ENCODE measurements around the gene KCNG2. TPM values are rescaled to one million over a fixed set of nuclear protein-coding genes. Genes with fewer than 3 reads are reported as not detected.

Gene KCNG2
- total and polyA plus RNA-seq, 4 donors, result 0.23 to 1.1 TPM; not detected in 2

DNA sequence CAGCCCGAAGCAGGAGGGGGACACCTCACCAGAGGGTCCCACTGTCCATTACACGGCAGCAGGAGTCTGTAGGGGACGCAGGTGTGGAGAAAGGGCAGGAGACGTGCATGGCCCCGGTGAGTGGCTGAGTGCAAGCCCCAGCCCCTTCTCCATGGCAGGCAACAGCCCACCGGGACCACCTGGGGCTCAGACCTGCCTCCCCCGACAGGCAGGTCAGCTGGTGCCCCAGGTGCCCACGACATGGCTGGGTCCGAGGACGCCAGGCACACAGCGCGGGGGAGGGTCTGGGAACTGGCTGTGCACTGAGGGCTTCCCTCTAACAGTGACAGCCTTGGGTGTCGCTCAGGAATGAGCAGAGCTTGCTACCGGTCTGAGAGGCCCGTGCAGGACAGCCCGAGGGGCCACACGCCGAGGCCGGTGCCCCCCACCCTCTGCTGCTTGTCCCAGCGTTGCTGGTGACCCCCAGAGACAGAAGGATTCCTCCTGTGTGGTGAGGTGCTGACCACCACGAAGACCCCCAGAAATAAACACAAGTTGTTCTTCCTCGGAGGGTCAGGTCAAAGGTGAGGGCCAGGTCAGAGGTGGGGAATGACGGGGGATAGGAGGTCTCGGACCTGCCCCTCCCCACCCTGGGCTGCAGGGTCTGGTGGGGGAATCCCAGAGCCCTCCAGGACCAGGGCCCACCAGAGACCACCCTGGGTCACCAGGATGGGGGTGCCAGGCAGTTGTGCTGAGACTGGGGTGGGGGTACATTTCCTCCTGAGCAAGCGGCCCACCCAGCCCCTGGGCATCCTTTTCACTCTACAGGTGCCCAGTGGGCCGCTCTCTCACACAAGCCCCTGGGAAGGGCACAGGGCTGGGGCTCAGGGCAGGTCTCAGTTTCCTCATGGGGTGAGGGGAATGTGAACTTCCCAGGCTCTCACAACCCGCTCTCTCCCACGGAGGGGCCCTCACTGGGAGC lies 103.2 kb downstream of the KCNG2 start:
- no peak overlapping the region for H3K27ac ChIP-seq (ENCODE audit: low read depth in 1 of 2, low read length in 2 of 2)
- no peak overlapping the region for H3K4me3 ChIP-seq (ENCODE audit: low read length in 2 of 2)
- DNase-seq, result peak in 1 of 2 donors; percentile 46
- no peaks in the 10 kb centered on the region for H3K27me3 ChIP-seq (ENCODE audit: control insufficient read depth in 1 of 2, insufficient read depth in 2 of 2, low read length in 1 of 2)
- no peaks in the 10 kb centered on the region for H3K4me1 ChIP-seq (ENCODE audit: control insufficient read depth in 1 of 2, insufficient read depth in 2 of 2, low read length in 2 of 2)
- H3K9me3 ChIP-seq (ENCODE audit: control insufficient read depth, low read length), result peaks cover 3% of the 10 kb centered on the region
- WGBS, 2 donors, result 90 to 93% methylated on average over 24 to 28 of the region's 28 CpGs
- intact Hi-C loops (cut with DNase I), result no loop called here
- no peak for ATAC-seq (ENCODE audit: low FRiP score)
- H3K36me3 ChIP-seq (ENCODE audit: control insufficient read depth in 1 of 2, insufficient read depth in 2 of 2, low read length in 1 of 2), result no peaks in the 10 kb centered on the region

DNA sequence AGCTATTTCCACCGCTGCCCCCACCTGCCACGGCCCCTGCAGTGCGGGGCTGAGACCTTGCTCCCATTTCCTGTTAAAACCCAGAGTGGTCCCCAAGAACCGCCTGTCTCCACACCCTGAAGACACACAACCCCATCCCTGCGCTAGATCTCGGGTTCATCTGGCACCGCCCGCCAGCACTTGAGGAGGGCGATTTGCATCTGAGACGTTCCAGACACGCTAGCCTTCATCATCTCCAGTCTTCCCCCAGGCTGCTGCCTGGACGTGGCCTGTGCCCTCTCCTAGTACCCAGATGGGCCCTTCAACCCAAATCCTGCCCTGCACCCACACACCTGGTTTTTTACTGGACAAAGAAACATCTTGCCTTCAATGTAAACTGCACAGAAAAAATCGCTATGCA lies 103.9 kb downstream of the KCNG2 start:
- DNase-seq (no peak), ATAC-seq (ENCODE audit: low FRiP score) (no peak)
- WGBS, 2 donors, result 96% methylated on average over 13 of the region's 13 CpGs
- H3K36me3 ChIP-seq (ENCODE audit: control insufficient read depth in 1 of 2, insufficient read depth in 2 of 2, low read length in 1 of 2), result no peaks in the 10 kb centered on the region
- no peak overlapping the region for H3K4me3 ChIP-seq (ENCODE audit: low read length in 2 of 2)
- intact Hi-C loops (cut with DNase I), result no loop called here
- H3K27ac ChIP-seq (ENCODE audit: low read depth in 1 of 2, low read length in 2 of 2), result no peak overlapping the region
- no peaks in the 10 kb centered on the region for H3K27me3 ChIP-seq (ENCODE audit: control insufficient read depth in 1 of 2, insufficient read depth in 2 of 2, low read length in 1 of 2)
- no peaks in the 10 kb centered on the region for H3K4me1 ChIP-seq (ENCODE audit: control insufficient read depth in 1 of 2, insufficient read depth in 2 of 2, low read length in 2 of 2)
- H3K9me3 ChIP-seq (ENCODE audit: control insufficient read depth, low read length), result peaks cover 3% of the 10 kb centered on the region

- H3K27ac ChIP-seq (ENCODE audit: low read depth in 1 of 2, low read length in 2 of 2), result no peak overlapping the region
- H3K4me3 ChIP-seq (ENCODE audit: low read length in 2 of 2), result no peak overlapping the region
- no peaks in the 10 kb centered on the region for H3K4me1 ChIP-seq (ENCODE audit: control insufficient read depth in 1 of 2, insufficient read depth in 2 of 2, low read length in 2 of 2)
- 91 to 94% methylated on average over 8 of the region's 8 CpGs for WGBS, 2 donors
- DNase-seq (no peak), ATAC-seq (ENCODE audit: low FRiP score) (no peak)
- H3K9me3 ChIP-seq (ENCODE audit: control insufficient read depth, low read length), result peaks cover 3% of the 10 kb centered on the region
- no peaks in the 10 kb centered on the region for H3K36me3 ChIP-seq (ENCODE audit: control insufficient read depth in 1 of 2, insufficient read depth in 2 of 2, low read length in 1 of 2)
- intact Hi-C loops (cut with DNase I), result no loop called here
- no peaks in the 10 kb centered on the region for H3K27me3 ChIP-seq (ENCODE audit: control insufficient read depth in 1 of 2, insufficient read depth in 2 of 2, low read length in 1 of 2)
These were observed 104.3 kb downstream of the KCNG2 start for GRCh38 chr18:79902075-79902474.

DNA sequence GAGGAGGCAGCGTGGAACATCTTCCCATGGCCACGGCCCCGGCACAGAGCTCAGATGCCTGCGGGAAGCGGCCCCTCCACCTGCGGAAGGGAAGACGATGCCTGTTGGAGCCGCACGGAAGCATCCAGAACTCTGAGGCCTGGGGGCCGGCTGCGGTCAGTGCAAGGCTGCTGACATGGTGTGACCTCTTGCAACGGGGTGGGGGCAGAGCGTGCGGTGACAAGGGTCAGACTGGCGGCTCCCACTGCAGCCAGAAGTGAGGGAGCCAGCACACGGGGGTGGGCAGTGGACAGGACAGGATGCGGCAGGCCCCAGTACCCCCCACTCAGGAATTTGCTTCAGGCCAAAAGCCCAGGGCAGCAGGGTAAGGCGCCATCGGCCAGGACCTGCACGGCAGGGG lies 104.9 kb downstream of the KCNG2 start:
- H3K4me1 ChIP-seq (ENCODE audit: control insufficient read depth in 1 of 2, insufficient read depth in 2 of 2, low read length in 2 of 2), result no peaks in the 10 kb centered on the region
- H3K27me3 ChIP-seq (ENCODE audit: control insufficient read depth in 1 of 2, insufficient read depth in 2 of 2, low read length in 1 of 2), result no peaks in the 10 kb centered on the region
- ATAC-seq (ENCODE audit: low FRiP score) (no peak), DNase-seq (peak in 1 of 2 donors; percentile 75)
- H3K4me3 ChIP-seq (ENCODE audit: low read length in 2 of 2), result no peak overlapping the region
- 94 to 97% methylated on average over 20 of the region's 20 CpGs for WGBS, 2 donors
- H3K36me3 ChIP-seq (ENCODE audit: control insufficient read depth in 1 of 2, insufficient read depth in 2 of 2, low read length in 1 of 2), result no peaks in the 10 kb centered on the region
- peaks cover 3% of the 10 kb centered on the region for H3K9me3 ChIP-seq (ENCODE audit: control insufficient read depth, low read length)
- intact Hi-C loops (cut with DNase I), result no loop called here
- H3K27ac ChIP-seq (ENCODE audit: low read depth in 1 of 2, low read length in 2 of 2), result no peak overlapping the region

DNA sequence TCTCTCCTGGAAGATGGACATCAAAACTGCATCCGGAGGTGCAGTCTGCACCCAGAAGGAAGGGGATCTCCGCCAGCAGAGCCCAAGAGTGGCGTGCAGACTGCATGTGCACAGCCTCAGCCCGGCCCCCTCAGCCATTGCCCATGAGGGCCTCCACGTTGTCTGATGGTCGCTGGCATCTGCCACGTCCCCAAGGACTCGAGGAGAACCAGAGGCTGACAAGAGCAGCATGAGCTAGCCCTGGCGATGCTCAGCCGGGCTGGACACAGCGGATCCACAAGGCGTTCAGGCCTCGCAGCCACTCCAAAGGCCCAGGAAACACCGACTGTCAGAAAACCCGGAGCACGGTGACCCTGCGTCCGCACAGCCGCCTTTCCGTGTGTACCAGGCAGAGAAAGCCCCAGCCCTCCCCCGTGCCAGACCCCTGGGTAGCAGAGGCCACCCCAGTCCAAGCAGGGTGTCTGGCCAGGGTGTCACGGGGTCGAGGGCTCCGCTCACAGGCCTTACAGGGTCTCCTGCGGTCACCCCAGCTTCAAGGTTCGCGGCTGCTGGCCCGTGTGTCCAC lies 105.4 kb downstream of the KCNG2 start:
- DNase-seq, result peak in 1 of 2 donors; percentile 75
- Histone ChIP-seq H3K4me3 (ENCODE audit: low read length in 2 of 2) (no peak overlapping the region), H3K27ac (ENCODE audit: low read depth in 1 of 2, low read length in 2 of 2) (no peak overlapping the region), H3K4me1 (ENCODE audit: control insufficient read depth in 1 of 2, insufficient read depth in 2 of 2, low read length in 2 of 2) (no peaks in the 10 kb centered on the region), H3K36me3 (ENCODE audit: control insufficient read depth in 1 of 2, insufficient read depth in 2 of 2, low read length in 1 of 2) (no peaks in the 10 kb centered on the region), H3K27me3 (ENCODE audit: control insufficient read depth in 1 of 2, insufficient read depth in 2 of 2, low read length in 1 of 2) (no peaks in the 10 kb centered on the region), H3K9me3 (ENCODE audit: control insufficient read depth, low read length) (peaks cover 3% of the 10 kb centered on the region)
- intact Hi-C loops (cut with DNase I), result no loop called here
- ATAC-seq (ENCODE audit: low FRiP score), result no peak
- 92 to 96% methylated on average over 28 of the region's 28 CpGs for WGBS, 2 donors

DNA sequence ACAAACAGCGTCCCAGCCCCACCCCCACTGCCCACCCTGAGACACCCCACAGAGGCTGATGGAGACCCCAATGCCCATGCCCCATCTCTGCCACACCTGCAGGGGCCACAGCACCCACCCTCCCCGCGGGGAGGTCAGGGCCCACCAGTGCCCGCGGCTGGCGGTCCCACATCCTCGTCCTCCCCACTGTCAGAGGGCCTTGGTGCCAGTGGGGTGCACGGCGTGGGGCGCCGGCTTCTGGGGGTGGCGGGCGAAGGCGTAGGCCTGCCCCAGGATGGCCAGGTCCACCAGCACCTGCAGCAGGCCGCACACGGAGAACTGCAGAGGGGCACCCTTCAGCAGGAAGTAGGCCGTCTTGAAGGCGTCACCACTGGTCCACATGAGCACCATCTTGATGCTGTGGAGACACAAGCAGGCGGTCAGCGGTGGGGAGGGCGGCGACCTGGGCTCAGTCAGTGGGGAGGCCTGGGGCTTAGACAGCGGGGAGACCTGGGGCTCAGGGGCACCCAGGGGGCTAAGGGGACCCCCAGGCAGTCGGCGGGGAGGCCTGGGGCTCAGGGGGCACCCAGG lies 106.1 kb downstream of the KCNG2 start:
- no peak overlapping the region for H3K4me3 ChIP-seq (ENCODE audit: low read length in 2 of 2)
- ATAC-seq (ENCODE audit: low FRiP score), result no peak
- WGBS, 2 donors, result 93 to 96% methylated on average over 25 of the region's 25 CpGs

GRCh38 chr18:79904357-79905147 lies 106.8 kb downstream of the KCNG2 start:
- H3K4me3 ChIP-seq (ENCODE audit: low read length in 2 of 2), result no peak overlapping the region
- no peaks in the 10 kb centered on the region for H3K9me3 ChIP-seq (ENCODE audit: control insufficient read depth, low read length)
- H3K36me3 ChIP-seq (ENCODE audit: control insufficient read depth in 1 of 2, insufficient read depth in 2 of 2, low read length in 1 of 2), result no peaks in the 10 kb centered on the region
- intact Hi-C loops (cut with DNase I), result no loop called here
- H3K4me1 ChIP-seq (ENCODE audit: control insufficient read depth in 1 of 2, insufficient read depth in 2 of 2, low read length in 2 of 2), result no peaks in the 10 kb centered on the region
- H3K27ac ChIP-seq (ENCODE audit: low read depth in 1 of 2, low read length in 2 of 2), result no peak overlapping the region
- DNase-seq (peak in 1 of 2 donors; percentile 44), ATAC-seq (ENCODE audit: low FRiP score) (no peak)
- H3K27me3 ChIP-seq (ENCODE audit: control insufficient read depth in 1 of 2, insufficient read depth in 2 of 2, low read length in 1 of 2), result no peaks in the 10 kb centered on the region
- WGBS, 2 donors, result 93 to 97% methylated on average over 27 of the region's 27 CpGs

More for the DNA sequence above, 106.1 kb downstream of the KCNG2 start:
- H3K27me3 ChIP-seq (ENCODE audit: control insufficient read depth in 1 of 2, insufficient read depth in 2 of 2, low read length in 1 of 2), result no peaks in the 10 kb centered on the region
- DNase-seq, result peak in 1 of 2 donors; percentile 74
- no peak overlapping the region for H3K27ac ChIP-seq (ENCODE audit: low read depth in 1 of 2, low read length in 2 of 2)
- no peaks in the 10 kb centered on the region for H3K36me3 ChIP-seq (ENCODE audit: control insufficient read depth in 1 of 2, insufficient read depth in 2 of 2, low read length in 1 of 2)
- H3K9me3 ChIP-seq (ENCODE audit: control insufficient read depth, low read length), result peaks cover 3% of the 10 kb centered on the region
- intact Hi-C loops (cut with DNase I), result no loop called here
- no peaks in the 10 kb centered on the region for H3K4me1 ChIP-seq (ENCODE audit: control insufficient read depth in 1 of 2, insufficient read depth in 2 of 2, low read length in 2 of 2)

DNA sequence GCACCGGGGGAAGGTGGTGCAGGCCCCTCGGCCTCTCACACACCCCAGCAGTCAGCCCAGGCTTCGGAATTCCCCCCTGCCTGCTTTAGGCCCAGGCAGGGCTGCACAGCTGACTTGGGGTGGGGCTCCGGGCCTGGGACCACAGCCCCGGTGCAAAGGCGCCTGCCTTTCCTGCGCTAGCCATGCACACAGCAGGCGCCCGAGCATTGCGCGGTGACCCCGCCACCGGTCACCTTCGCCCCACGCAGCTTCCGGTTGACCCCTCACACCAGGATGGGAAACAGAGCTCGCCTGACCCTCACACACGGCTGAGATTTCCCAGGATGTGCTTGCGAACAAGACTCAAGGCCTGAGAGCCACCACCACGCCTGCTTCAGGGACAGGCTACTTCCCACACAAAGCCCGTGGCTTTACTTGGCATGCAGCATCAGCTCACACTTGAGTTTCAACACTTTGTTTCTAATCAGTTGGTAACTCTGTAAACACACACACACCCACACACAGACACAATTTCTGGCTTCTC lies 107.7 kb downstream of the KCNG2 start:
- no peaks in the 10 kb centered on the region for H3K27me3 ChIP-seq (ENCODE audit: control insufficient read depth in 1 of 2, insufficient read depth in 2 of 2, low read length in 1 of 2)
- no peaks in the 10 kb centered on the region for H3K4me1 ChIP-seq (ENCODE audit: control insufficient read depth in 1 of 2, insufficient read depth in 2 of 2, low read length in 2 of 2)
- H3K4me3 ChIP-seq (ENCODE audit: low read length in 2 of 2), result no peak overlapping the region
- DNase-seq (no peak), ATAC-seq (ENCODE audit: low FRiP score) (no peak)
- no peak overlapping the region for H3K27ac ChIP-seq (ENCODE audit: low read depth in 1 of 2, low read length in 2 of 2)
- H3K36me3 ChIP-seq (ENCODE audit: control insufficient read depth in 1 of 2, insufficient read depth in 2 of 2, low read length in 1 of 2), result no peaks in the 10 kb centered on the region
- no peaks in the 10 kb centered on the region for H3K9me3 ChIP-seq (ENCODE audit: control insufficient read depth, low read length)
- WGBS, 2 donors, result 92 to 93% methylated on average over 21 of the region's 21 CpGs
- intact Hi-C loops (cut with DNase I), result no loop called here

Data from aorta (tissue), 5 donors.